ENCODE data around the gene PLCXD3.

The PLCXD3 gene

GRCh38 chr5:41558295-41558694 is 47.9 kb upstream of the PLCXD3 start:
- ATAC-seq = no peak

DNA sequence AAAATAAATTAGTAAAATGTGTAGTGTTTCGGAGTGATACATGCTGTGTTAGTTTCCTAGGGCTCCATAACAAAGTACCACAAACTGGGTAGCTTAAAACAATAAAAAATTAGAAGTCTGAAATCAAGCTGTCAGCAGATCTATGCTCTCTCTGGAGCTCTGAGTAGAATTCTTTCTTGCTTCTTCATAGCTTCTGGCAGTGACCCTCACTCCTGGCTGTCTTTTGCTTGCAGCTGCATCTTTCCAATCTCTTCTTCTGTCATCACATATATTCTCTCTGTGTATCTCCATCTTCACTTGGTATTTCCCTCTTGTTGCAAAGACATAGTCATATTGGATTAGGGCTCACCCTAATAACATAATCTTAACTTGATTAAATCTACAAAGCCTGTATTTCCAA is 37.6 kb upstream of the PLCXD3 start:
- TF ChIP-seq, protein P1, sequence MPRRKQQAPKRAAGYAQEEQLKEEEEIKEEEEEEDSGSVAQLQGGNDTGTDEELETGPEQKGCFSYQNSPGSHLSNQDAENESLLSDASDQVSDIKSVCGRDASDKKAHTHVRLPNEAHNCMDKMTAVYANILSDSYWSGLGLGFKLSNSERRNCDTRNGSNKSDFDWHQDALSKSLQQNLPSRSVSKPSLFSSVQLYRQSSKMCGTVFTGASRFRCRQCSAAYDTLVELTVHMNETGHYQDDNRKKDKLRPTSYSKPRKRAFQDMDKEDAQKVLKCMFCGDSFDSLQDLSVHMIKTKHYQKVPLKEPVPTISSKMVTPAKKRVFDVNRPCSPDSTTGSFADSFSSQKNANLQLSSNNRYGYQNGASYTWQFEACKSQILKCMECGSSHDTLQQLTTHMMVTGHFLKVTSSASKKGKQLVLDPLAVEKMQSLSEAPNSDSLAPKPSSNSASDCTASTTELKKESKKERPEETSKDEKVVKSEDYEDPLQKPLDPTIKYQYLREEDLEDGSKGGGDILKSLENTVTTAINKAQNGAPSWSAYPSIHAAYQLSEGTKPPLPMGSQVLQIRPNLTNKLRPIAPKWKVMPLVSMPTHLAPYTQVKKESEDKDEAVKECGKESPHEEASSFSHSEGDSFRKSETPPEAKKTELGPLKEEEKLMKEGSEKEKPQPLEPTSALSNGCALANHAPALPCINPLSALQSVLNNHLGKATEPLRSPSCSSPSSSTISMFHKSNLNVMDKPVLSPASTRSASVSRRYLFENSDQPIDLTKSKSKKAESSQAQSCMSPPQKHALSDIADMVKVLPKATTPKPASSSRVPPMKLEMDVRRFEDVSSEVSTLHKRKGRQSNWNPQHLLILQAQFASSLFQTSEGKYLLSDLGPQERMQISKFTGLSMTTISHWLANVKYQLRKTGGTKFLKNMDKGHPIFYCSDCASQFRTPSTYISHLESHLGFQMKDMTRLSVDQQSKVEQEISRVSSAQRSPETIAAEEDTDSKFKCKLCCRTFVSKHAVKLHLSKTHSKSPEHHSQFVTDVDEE (CRISPR knock-in tag; IDR thresholded peaks at IDR 0.05) = no peak
- no peak for TF ChIP-seq ZNF565 (CRISPR knock-in tag; conservative IDR thresholded peaks at IDR 0.05; ENCODE audit: low read depth)
- TF ChIP-seq, protein P2, sequence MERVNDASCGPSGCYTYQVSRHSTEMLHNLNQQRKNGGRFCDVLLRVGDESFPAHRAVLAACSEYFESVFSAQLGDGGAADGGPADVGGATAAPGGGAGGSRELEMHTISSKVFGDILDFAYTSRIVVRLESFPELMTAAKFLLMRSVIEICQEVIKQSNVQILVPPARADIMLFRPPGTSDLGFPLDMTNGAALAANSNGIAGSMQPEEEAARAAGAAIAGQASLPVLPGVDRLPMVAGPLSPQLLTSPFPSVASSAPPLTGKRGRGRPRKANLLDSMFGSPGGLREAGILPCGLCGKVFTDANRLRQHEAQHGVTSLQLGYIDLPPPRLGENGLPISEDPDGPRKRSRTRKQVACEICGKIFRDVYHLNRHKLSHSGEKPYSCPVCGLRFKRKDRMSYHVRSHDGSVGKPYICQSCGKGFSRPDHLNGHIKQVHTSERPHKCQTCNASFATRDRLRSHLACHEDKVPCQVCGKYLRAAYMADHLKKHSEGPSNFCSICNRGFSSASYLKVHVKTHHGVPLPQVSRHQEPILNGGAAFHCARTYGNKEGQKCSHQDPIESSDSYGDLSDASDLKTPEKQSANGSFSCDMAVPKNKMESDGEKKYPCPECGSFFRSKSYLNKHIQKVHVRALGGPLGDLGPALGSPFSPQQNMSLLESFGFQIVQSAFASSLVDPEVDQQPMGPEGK (CRISPR knock-in tag; IDR thresholded peaks at IDR 0.05; ENCODE audit: borderline replicate concordance) = no peak
- TF ChIP-seq ZNF8 (CRISPR knock-in tag; IDR thresholded peaks at IDR 0.05) = no peak
- TF ChIP-seq ZC3H10 (CRISPR knock-in tag; IDR thresholded peaks at IDR 0.05) = no peak
- TF ChIP-seq ZFP30 (CRISPR knock-in tag; IDR thresholded peaks at IDR 0.05) = no peak
- TF ChIP-seq, protein P3, sequence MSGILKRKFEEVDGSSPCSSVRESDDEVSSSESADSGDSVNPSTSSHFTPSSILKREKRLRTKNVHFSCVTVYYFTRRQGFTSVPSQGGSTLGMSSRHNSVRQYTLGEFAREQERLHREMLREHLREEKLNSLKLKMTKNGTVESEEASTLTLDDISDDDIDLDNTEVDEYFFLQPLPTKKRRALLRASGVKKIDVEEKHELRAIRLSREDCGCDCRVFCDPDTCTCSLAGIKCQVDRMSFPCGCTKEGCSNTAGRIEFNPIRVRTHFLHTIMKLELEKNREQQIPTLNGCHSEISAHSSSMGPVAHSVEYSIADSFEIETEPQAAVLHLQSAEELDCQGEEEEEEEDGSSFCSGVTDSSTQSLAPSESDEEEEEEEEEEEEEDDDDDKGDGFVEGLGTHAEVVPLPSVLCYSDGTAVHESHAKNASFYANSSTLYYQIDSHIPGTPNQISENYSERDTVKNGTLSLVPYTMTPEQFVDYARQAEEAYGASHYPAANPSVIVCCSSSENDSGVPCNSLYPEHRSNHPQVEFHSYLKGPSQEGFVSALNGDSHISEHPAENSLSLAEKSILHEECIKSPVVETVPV (CRISPR knock-in tag; IDR thresholded peaks at IDR 0.05) = no peak
- no peak for TF ChIP-seq PPARA (CRISPR knock-in tag; IDR thresholded peaks at IDR 0.05; ENCODE audit: borderline replicate concordance)
- TF ChIP-seq ESRRG (CRISPR knock-in tag; IDR thresholded peaks at IDR 0.05) = no peak
- no peak for TF ChIP-seq ZNF70 (CRISPR knock-in tag; IDR thresholded peaks at IDR 0.05)
- TF ChIP-seq GLIS3 (CRISPR knock-in tag; IDR thresholded peaks at IDR 0.05) = no peak
- no peak for TF ChIP-seq CSDC2 (CRISPR knock-in tag; IDR thresholded peaks at IDR 0.05)
- TF ChIP-seq RARB (CRISPR knock-in tag; IDR thresholded peaks at IDR 0.05) = no peak
- no peak for TF ChIP-seq ZFP3 (CRISPR knock-in tag; IDR thresholded peaks at IDR 0.05)
- no peak for TF ChIP-seq ISL1 (CRISPR knock-in tag; IDR thresholded peaks at IDR 0.05)
- ATAC-seq = no peak

More at GRCh38 chr5:41558295-41558694, 47.9 kb upstream of the PLCXD3 start:
- TF ChIP-seq ZNF8 (CRISPR knock-in tag; IDR thresholded peaks at IDR 0.05) (no peak), POU6F1 (CRISPR knock-in tag; IDR thresholded peaks at IDR 0.05; ENCODE audit: borderline replicate concordance, low read depth) (no peak), RARB (CRISPR knock-in tag; IDR thresholded peaks at IDR 0.05) (no peak), OSR1 (CRISPR knock-in tag; IDR thresholded peaks at IDR 0.05) (no peak), CSDC2 (CRISPR knock-in tag; IDR thresholded peaks at IDR 0.05) (no peak), ESRRG (CRISPR knock-in tag; IDR thresholded peaks at IDR 0.05) (no peak), TOX (CRISPR knock-in tag; IDR thresholded peaks at IDR 0.05; ENCODE audit: borderline replicate concordance) (no peak), ZC3H10 (CRISPR knock-in tag; IDR thresholded peaks at IDR 0.05) (no peak)
- TF ChIP-seq, protein P1 (CRISPR knock-in tag; IDR thresholded peaks at IDR 0.05) = no peak
- TF ChIP-seq, protein P2 (CRISPR knock-in tag; IDR thresholded peaks at IDR 0.05; ENCODE audit: borderline replicate concordance) = no peak
